ENCODE results near the gene CHMP5. TPM values are rescaled to one million over a fixed set of nuclear protein-coding genes. Genes with fewer than 3 reads are reported as not detected.

CHMP5 gene
- total RNA-seq, 4 donors from 2014 or later, result 43.7 to 60.3 (median 50.7) TPM

DNA sequence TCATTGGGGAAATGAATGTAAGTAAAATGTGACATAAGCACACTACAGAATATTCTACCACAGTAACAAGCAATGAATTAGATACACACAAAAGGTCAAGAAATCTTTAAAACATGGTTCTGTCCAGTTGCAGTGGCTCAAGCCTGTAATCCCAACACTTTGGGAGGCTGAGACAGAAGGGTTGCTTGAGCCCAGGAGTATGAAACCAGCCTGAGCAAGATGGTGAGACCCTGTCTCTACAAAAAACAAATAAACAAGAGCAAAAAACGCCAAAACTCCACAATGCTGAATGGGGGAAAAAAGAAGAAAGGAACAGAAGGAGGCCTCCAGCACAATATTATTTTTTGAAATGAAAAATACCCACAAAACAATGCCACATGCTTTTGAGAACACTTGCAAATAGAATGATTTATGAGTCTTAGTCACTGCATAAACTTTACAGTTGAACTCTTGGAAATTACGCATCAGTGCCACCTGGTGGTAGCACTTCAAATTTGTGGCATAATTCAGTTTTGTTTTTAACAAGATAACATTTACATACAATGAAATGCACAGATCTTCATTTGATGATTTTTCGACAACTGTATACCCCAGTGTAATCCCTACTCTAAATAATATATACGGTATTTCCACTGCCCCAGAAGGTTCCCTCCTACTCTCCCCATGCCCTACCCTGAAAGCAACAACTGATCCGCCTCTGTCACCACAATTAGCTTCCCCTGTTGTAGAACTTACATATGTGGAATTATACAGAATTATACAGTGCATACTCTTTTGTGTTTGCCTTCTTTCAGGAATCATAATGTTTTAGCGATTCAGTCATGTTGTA is 39.3 kb upstream of the CHMP5 start:
- peak overlapping the region; percentile 30 for H3K27ac ChIP-seq
- 13% methylated on average over 6 of the region's 6 CpGs for whole genome bisulfite sequencing
- H3K4me3 ChIP-seq, result no peak overlapping the region
- TF ChIP-seq EP300 (IDR thresholded peaks at IDR 0.05) (no peak), POLR2A (IDR thresholded peaks at IDR 0.05) (no peak), POLR2AphosphoS5 (IDR thresholded peaks at IDR 0.05) (peak in 1 of 3 donors; percentile 85), CTCF (IDR thresholded peaks at IDR 0.05) (peak; percentile 53 to 91)
- no peaks in the 10 kb centered on the region for H3K27me3 ChIP-seq
- H3K4me1 ChIP-seq, result peaks cover 46% of the 10 kb centered on the region
- H3K9me3 ChIP-seq, result no peaks in the 10 kb centered on the region
- H3K36me3 ChIP-seq, result no peaks in the 10 kb centered on the region
- peak in 1 of 2 donors; percentile 71 for DNase-seq (ENCODE audit: low spot score in 2 of 2)

GRCh38 chr9:33227008-33227398 is 37.8 kb upstream of the CHMP5 start:
- peaks cover 53% of the 10 kb centered on the region for H3K4me1 ChIP-seq
- no peaks in the 10 kb centered on the region for H3K27me3 ChIP-seq
- no peak overlapping the region for H3K4me3 ChIP-seq
- 71% methylated on average over 10 of the region's 10 CpGs for WGBS
- DNase-seq (ENCODE audit: low spot score in 2 of 2), result peak in 1 of 2 donors; percentile 60
- no peaks in the 10 kb centered on the region for H3K9me3 ChIP-seq
- H3K27ac ChIP-seq, result no peak overlapping the region
- TF ChIP-seq POLR2A (IDR thresholded peaks at IDR 0.05) (no peak), CTCF (IDR thresholded peaks at IDR 0.05) (no peak), EP300 (IDR thresholded peaks at IDR 0.05) (no peak), POLR2AphosphoS5 (IDR thresholded peaks at IDR 0.05) (no peak)
- no peaks in the 10 kb centered on the region for H3K36me3 ChIP-seq

- TF ChIP-seq CTCF (IDR thresholded peaks at IDR 0.05) (no peak), POLR2AphosphoS5 (IDR thresholded peaks at IDR 0.05) (no peak), POLR2A (IDR thresholded peaks at IDR 0.05) (no peak), EP300 (IDR thresholded peaks at IDR 0.05) (no peak)
- no peaks in the 10 kb centered on the region for H3K27me3 ChIP-seq
- no peaks in the 10 kb centered on the region for H3K36me3 ChIP-seq
- H3K4me1 ChIP-seq, result peaks cover 56% of the 10 kb centered on the region
- H3K9me3 ChIP-seq, result no peaks in the 10 kb centered on the region
- H3K27ac ChIP-seq, result no peak overlapping the region
- 52% methylated on average over 7 of the region's 8 CpGs for WGBS
- no peak overlapping the region for H3K4me3 ChIP-seq
- DNase-seq (ENCODE audit: low spot score in 2 of 2), result peak in 1 of 2 donors; percentile 56
Measured at GRCh38 chr9:33227741-33228140, 37.1 kb upstream of the CHMP5 start.

- Histone ChIP-seq H3K4me1 (peaks cover 64% of the 10 kb centered on the region), H3K27ac (no peak overlapping the region), H3K4me3 (no peak overlapping the region), H3K27me3 (no peaks in the 10 kb centered on the region), H3K36me3 (no peaks in the 10 kb centered on the region), H3K9me3 (no peaks in the 10 kb centered on the region)
- WGBS, result 93% methylated on average over 3 of the region's 4 CpGs
- peak in 1 of 2 donors; percentile 60 for DNase-seq (ENCODE audit: low spot score in 2 of 2)
- no peak for TF ChIP-seq POLR2AphosphoS5 (IDR thresholded peaks at IDR 0.05)
- no peak for TF ChIP-seq POLR2A (IDR thresholded peaks at IDR 0.05)
- TF ChIP-seq EP300 (IDR thresholded peaks at IDR 0.05), result no peak
- TF ChIP-seq CTCF (IDR thresholded peaks at IDR 0.05), result no peak
Measured at GRCh38 chr9:33228606-33229005, 36.2 kb upstream of the CHMP5 start.

DNA sequence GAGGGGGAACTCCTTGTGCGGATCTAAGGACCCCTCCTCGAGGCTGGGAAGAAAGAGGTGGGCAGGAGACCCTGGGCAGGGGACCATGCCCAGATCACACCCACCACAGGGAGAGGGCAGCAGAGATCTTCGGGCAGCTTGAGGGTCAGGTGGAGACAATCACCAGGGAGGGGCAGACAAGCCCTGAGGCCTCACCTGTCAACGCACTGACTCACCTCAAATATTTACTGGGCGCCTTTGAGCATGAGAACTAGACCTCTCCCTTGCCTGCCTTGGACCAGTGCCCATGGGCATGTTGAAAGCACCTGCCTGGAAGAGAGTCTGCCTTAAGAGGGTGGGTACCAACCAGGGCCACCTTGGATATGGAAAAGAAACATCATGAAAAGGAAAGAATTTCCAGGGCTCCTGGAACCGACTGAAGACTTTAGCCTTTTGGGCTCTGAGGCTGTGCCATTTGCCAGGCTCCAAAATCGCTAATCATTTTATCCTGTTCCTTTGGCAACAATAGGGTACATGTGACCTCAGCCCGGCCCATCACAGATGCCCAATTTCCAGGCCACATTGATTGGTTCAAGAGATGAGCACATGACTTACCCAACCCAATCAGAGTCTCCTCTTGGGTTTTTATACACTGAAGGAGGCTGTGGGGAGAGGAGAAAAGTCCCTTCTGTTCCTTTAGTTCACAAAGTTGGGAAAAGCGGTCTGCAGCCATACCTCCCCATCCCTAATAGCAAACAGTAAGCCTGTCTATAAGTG is 35.3 kb upstream of the CHMP5 start:
- Histone ChIP-seq H3K9me3 (no peaks in the 10 kb centered on the region), H3K4me3 (no peak overlapping the region), H3K27ac (peak overlapping the region; percentile 74), H3K36me3 (no peaks in the 10 kb centered on the region), H3K27me3 (no peaks in the 10 kb centered on the region), H3K4me1 (peaks cover 73% of the 10 kb centered on the region)
- DNase-seq (ENCODE audit: low spot score in 2 of 2), result peak in 1 of 2 donors; percentile 83
- 44% methylated on average over 8 of the region's 9 CpGs for WGBS
- TF ChIP-seq POLR2AphosphoS5 (IDR thresholded peaks at IDR 0.05), result no peak
- no peak for TF ChIP-seq POLR2A (IDR thresholded peaks at IDR 0.05)
- TF ChIP-seq EP300 (IDR thresholded peaks at IDR 0.05), result no peak
- peak in 1 of 2 donors; percentile 33 for TF ChIP-seq CTCF (IDR thresholded peaks at IDR 0.05)

Data from suprapubic skin (tissue), 4 donors.